WTC11 (cell line): Measurements from ENCODE around the gene FAM20B. TPM values are rescaled to one million over a fixed set of nuclear protein-coding genes. Genes with fewer than 3 reads are reported as not detected.

Source experiments
- ATAC-seq: fragments of 200-7000 bp; cut with Tn5 transposase; 2 replicates; pipeline ENCODE4 v1.10.0; 2021; ENCODE audit warnings: mild to moderate bottlenecking, moderate library complexity
- CTCF ChIA-PET: fragments of 300-600 bp; sonication (Branson Sonifier 250); formaldehyde crosslinking; loops from one replicate; lab custom pipeline; 2021; ENCODE audit warnings: antibody characterized with exemption; lab: Charles Lee
- POLR2A ChIA-PET: fragments of 350-600 bp; sonication (Branson Sonifier 250); formaldehyde crosslinking; loops from one replicate; lab custom pipeline; 2021; ENCODE audit warnings: antibody characterized with exemption; lab: Charles Lee
- DNase-seq: peaks from one replicate; pipeline ENCODE4 v3.0.0; 2021; ENCODE audit warnings: low spot score
- H3K27ac Mint-ChIP-seq: 2 replicates; pipeline ENCODE4 v1.8.0; 2021; ENCODE audit warnings: mixed read lengths
- H3K27me3 Mint-ChIP-seq: 2 replicates; pipeline ENCODE4 v1.8.0; 2021; ENCODE audit warnings: low read depth, mild to moderate bottlenecking, moderate library complexity, mixed read lengths
- H3K36me3 Mint-ChIP-seq: 2 replicates; pipeline ENCODE4 v1.8.0; 2021; ENCODE audit warnings: mixed read lengths
- H3K4me1 Mint-ChIP-seq: 2 replicates; pipeline ENCODE4 v1.8.0; 2022; ENCODE audit warnings: mixed read lengths
- H3K4me3 Mint-ChIP-seq: 2 replicates; pipeline ENCODE4 v1.8.0; 2021; ENCODE audit warnings: mild to moderate bottlenecking, moderate library complexity, mixed read lengths
- H3K9me3 Mint-ChIP-seq: 2 replicates; pipeline ENCODE4 v1.8.0; 2021; ENCODE audit warnings: mixed read lengths
- ATF3 ChIP-seq: sonication (generic); formaldehyde crosslinking; conservative IDR thresholded peaks from 2 replicates; pipeline ENCODE4 v1.8.1; 2022; ENCODE audit warnings: mild to moderate bottlenecking, missing genetic modification reagents
- E2F1 ChIP-seq: sonication (generic); formaldehyde crosslinking; IDR thresholded peaks from 2 replicates; pipeline ENCODE4 v1.8.0; 2022; ENCODE audit warnings: mild to moderate bottlenecking, missing genetic modification reagents
- EMX1 ChIP-seq: fragments of 250-450 bp; sonication (Bioruptor Pico); IDR thresholded peaks from 2 replicates; pipeline ENCODE4 v1.8.0; 2021; ENCODE audit warnings: mild to moderate bottlenecking
- ESRRA ChIP-seq: sonication (generic); formaldehyde crosslinking; IDR thresholded peaks from 2 replicates; pipeline ENCODE4 v1.8.1; 2022; ENCODE audit warnings: mild to moderate bottlenecking, missing genetic modification reagents, borderline replicate concordance
- HMGA2 ChIP-seq: fragments of 250-450 bp; sonication (Bioruptor Pico); IDR thresholded peaks from 2 replicates; pipeline ENCODE4 v1.4.0; 2021; ENCODE audit warnings: mild to moderate bottlenecking, moderate library complexity
- JAZF1 ChIP-seq: fragments of 250-450 bp; sonication (Bioruptor Pico); IDR thresholded peaks from 2 replicates; pipeline ENCODE4 v1.9.0; 2021; ENCODE audit warnings: moderate library complexity, mild to moderate bottlenecking, inconsistent platforms
- MXD4 ChIP-seq: fragments of 250-450 bp; sonication (Bioruptor Pico); IDR thresholded peaks from 2 replicates; pipeline ENCODE4 v1.8.0; 2021; ENCODE audit warnings: mild to moderate bottlenecking, moderate library complexity, borderline replicate concordance
- NR3C1 ChIP-seq: sonication (generic); formaldehyde crosslinking; conservative IDR thresholded peaks from 2 replicates; pipeline ENCODE4 v1.8.1; 2023; ENCODE audit warnings: low read depth, mild to moderate bottlenecking, missing genetic modification reagents
- OVOL2 ChIP-seq: fragments of 250-450 bp; sonication (Bioruptor Pico); IDR thresholded peaks from 2 replicates; pipeline ENCODE4 v1.9.0; 2021; ENCODE audit warnings: mild to moderate bottlenecking, borderline replicate concordance
- PREB ChIP-seq: sonication (generic); formaldehyde crosslinking; IDR thresholded peaks from 2 replicates; pipeline ENCODE4 v1.8.1; 2022; ENCODE audit warnings: mild to moderate bottlenecking, missing genetic modification reagents, moderate library complexity, borderline replicate concordance
- RORB ChIP-seq: fragments of 250-450 bp; sonication (Bioruptor Pico); IDR thresholded peaks from 2 replicates; pipeline ENCODE4 v1.9.0; 2021; ENCODE audit warnings: mild to moderate bottlenecking
- SMAD4 ChIP-seq: sonication (generic); formaldehyde crosslinking; IDR thresholded peaks from 2 replicates; pipeline ENCODE4 v1.8.0; 2022; ENCODE audit warnings: mild to moderate bottlenecking, missing genetic modification reagents
- SOX15 ChIP-seq: fragments of 250-450 bp; sonication (Bioruptor Pico); IDR thresholded peaks from 2 replicates; pipeline ENCODE4 v1.9.0; 2021; ENCODE audit warnings: mild to moderate bottlenecking
- TEAD1 ChIP-seq: sonication (generic); formaldehyde crosslinking; IDR thresholded peaks from 2 replicates; pipeline ENCODE4 v1.8.0; 2022; ENCODE audit warnings: mild to moderate bottlenecking, missing genetic modification reagents
- TEAD4 ChIP-seq: sonication (generic); formaldehyde crosslinking; IDR thresholded peaks from 2 replicates; pipeline ENCODE4 v1.8.0; 2022; ENCODE audit warnings: mild to moderate bottlenecking, missing genetic modification reagents
- TP53 ChIP-seq: sonication (generic); formaldehyde crosslinking; IDR thresholded peaks from 2 replicates; pipeline ENCODE4 v1.8.1; 2023; ENCODE audit warnings: mild to moderate bottlenecking, missing genetic modification reagents
- ZNF281 ChIP-seq: sonication (generic); formaldehyde crosslinking; IDR thresholded peaks from 2 replicates; pipeline ENCODE4 v1.8.0; 2023; ENCODE audit warnings: mild to moderate bottlenecking, missing genetic modification reagents
- ZNF317 ChIP-seq: sonication (generic); formaldehyde crosslinking; IDR thresholded peaks from 2 replicates; pipeline ENCODE4 v1.8.1; 2023; ENCODE audit warnings: low read depth, mild to moderate bottlenecking, moderate library complexity, missing genetic modification reagents, borderline replicate concordance
- ZNF396 ChIP-seq: fragments of 250-450 bp; sonication (Bioruptor Pico); IDR thresholded peaks from 2 replicates; pipeline ENCODE4 v1.8.0; 2021; ENCODE audit warnings: mild to moderate bottlenecking, moderate library complexity, borderline replicate concordance
- ZNF423 ChIP-seq: fragments of 250-450 bp; sonication (Bioruptor Pico); IDR thresholded peaks from 2 replicates; pipeline ENCODE4 v2.1.2; 2022; ENCODE audit warnings: mild to moderate bottlenecking, moderate library complexity
- total RNA-seq: library from RNA; stranded (reverse); gene quantifications from 3 replicates; pipeline ENCODE4 v1.2.3, GENCODE V29; 2021

FAM20B gene
- total RNA-seq, 1 experiment from 2014 or later, result 36.1 TPM

- no peak for TF ChIP-seq OVOL2 (CRISPR knock-in tag)
- TF ChIP-seq EMX1, result no peak
- no peak for TF ChIP-seq RORB (CRISPR knock-in tag)
- no peak for TF ChIP-seq HMGA2
- TF ChIP-seq TP53 (CRISPR knock-in tag), result no peak
- no peak for TF ChIP-seq ZNF423
- no peak for TF ChIP-seq ZNF396 (CRISPR knock-in tag)
- TF ChIP-seq NR3C1 (CRISPR knock-in tag), result no peak
- no peak for TF ChIP-seq MXD4 (CRISPR knock-in tag)
Measured at GRCh38 chr1:179101566-179101965, 75.9 kb downstream of the FAM20B start (continued).

- H3K4me3 Mint-ChIP-seq, result no peak overlapping the region
- TF ChIP-seq ZNF423 (no peak), ATF3 (no peak), SOX15 (CRISPR knock-in tag) (no peak), E2F1 (CRISPR knock-in tag) (no peak)
- TF ChIP-seq, all 79 proteins: peak for 0
- ChIA-PET POLR2A (no interaction called here), CTCF (interaction anchor here (0.7 kb wide), 1 partner anchor 11 kb away, joined by 3 read pairs; no protein-coding TSS in a partner anchor)
- H3K36me3 Mint-ChIP-seq, result peaks cover 23% of the 10 kb centered on the region
- H3K9me3 Mint-ChIP-seq, result no peaks in the 10 kb centered on the region
- no peaks in the 10 kb centered on the region for H3K27me3 Mint-ChIP-seq
- ATAC-seq (no peak), DNase-seq (no peak)
- no peak overlapping the region for H3K27ac Mint-ChIP-seq
- H3K4me1 Mint-ChIP-seq, result peaks cover 15% of the 10 kb centered on the region
Measured at GRCh38 chr1:179103999-179104398, 78.3 kb downstream of the FAM20B start.

GRCh38 chr1:179104611-179105250 is 79.0 kb downstream of the FAM20B start:
- no peak for TF ChIP-seq SMAD4
- TF ChIP-seq TEAD4, result no peak
- TF ChIP-seq ESRRA (CRISPR knock-in tag), result no peak
- TF ChIP-seq ZNF281 (CRISPR knock-in tag), result no peak
- no peak for TF ChIP-seq JAZF1 (CRISPR knock-in tag)
- no peak for TF ChIP-seq ZNF317
- TF ChIP-seq TEAD1 (CRISPR knock-in tag), result no peak
- no peak for TF ChIP-seq PREB (CRISPR knock-in tag)
- no peak overlapping the region for H3K4me3 Mint-ChIP-seq
- CTCF ChIA-PET, result interaction anchor here (0.7 to 2.1 kb wide), 15 partner anchors 12 to 471 kb away, joined by 3 to 14 read pairs (median 4); partner anchors contain the start of gene NPHS2
- DNase-seq (no peak), ATAC-seq (no peak)
- no peak overlapping the region for H3K27ac Mint-ChIP-seq
- peaks cover 24% of the 10 kb centered on the region for H3K36me3 Mint-ChIP-seq
- H3K9me3 Mint-ChIP-seq, result no peaks in the 10 kb centered on the region
- peaks cover 8% of the 10 kb centered on the region for H3K4me1 Mint-ChIP-seq
- H3K27me3 Mint-ChIP-seq, result no peaks in the 10 kb centered on the region
- POLR2A ChIA-PET, result no interaction called here
